SK-N-SH (cell line): Measurements from ENCODE around the gene UNC13D. TPM values are rescaled to one million over a fixed set of nuclear protein-coding genes. Genes with fewer than 3 reads are reported as not detected.

ENCODE experiments used
- CTCF ChIA-PET: fragments of 300-600, 350-600 bp; formaldehyde crosslinking; extraction: SDS; loops from one replicate; lab custom pipeline; 2021; lab: Yijun Ruan, JAX
- POLR2A ChIA-PET: fragments of 350-600 bp; sonication (Branson Sonifier 250); formaldehyde crosslinking; extraction: SDS; loops from one replicate; lab custom pipeline; 2020; ENCODE audit warnings: antibody characterized with exemption, inconsistent platforms; lab: Yijun Ruan, JAX
- DNase-seq: peaks from one replicate; pipeline ENCODE4 v3.0.0; 2012
- H2AFZ ChIP-seq: fragments of 200-600 bp; sonication (generic); 2 replicates; pipeline ENCODE4 v1.8.1; 2016; ENCODE audit warnings: antibody characterized with exemption, mild to moderate bottlenecking, low read depth
- H3F3A ChIP-seq: fragments of 200-600 bp; sonication (generic); replicated peaks from 2 replicates; pipeline ENCODE3; 2016; ENCODE audit warnings: antibody characterized with exemption, mild to moderate bottlenecking; ENCODE audit not compliant: insufficient read depth
- H3K27ac ChIP-seq, 2 experiments: fragments of 200-500 bp in 1 of 2; fragments of 200-600 bp in 1 of 2; sonication (Bioruptor generic) in 1 of 2; sonication (generic), shearing (Covaris generic) in 1 of 2; 2 replicates each; pipeline versions ENCODE4 v1.5.1 to v1.6.1; 2014 to 2016; ENCODE audit warnings: low read depth in 2 of 2, inconsistent platforms in 1 of 2, low read length in 1 of 2, mild to moderate bottlenecking in 1 of 2, mixed read lengths in 1 of 2
- H3K27me3 ChIP-seq: fragments of 200-600 bp; sonication (generic), shearing (Covaris generic); 2 replicates; pipeline ENCODE4 v1.6.1; 2016; ENCODE audit warnings: mixed run types; ENCODE audit not compliant: insufficient read depth
- H3K36me3 ChIP-seq, 2 experiments: fragments of 200-500 bp in 1 of 2; fragments of 200-600 bp in 1 of 2; sonication (Bioruptor generic) in 1 of 2; sonication (generic) in 1 of 2; replicated peaks in 1 of 2; 2 replicates each; pipeline versions ENCODE3 to v1.5.1; 2014 to 2016; ENCODE audit warnings: low read length in 1 of 2, mild to moderate bottlenecking in 1 of 2; ENCODE audit not compliant: insufficient read depth in 2 of 2, control insufficient read depth in 1 of 2
- H3K4me1 ChIP-seq, 2 experiments: fragments of 200-500 bp in 1 of 2; fragments of 200-600 bp in 1 of 2; sonication (Bioruptor generic) in 1 of 2; sonication (generic), shearing (Covaris generic) in 1 of 2; 2 replicates each; pipeline versions ENCODE4 v1.5.1 to v1.6.1; 2014 to 2016; ENCODE audit warnings: low read depth in 1 of 2, low read length in 1 of 2, mixed run types in 1 of 2; ENCODE audit not compliant: insufficient read depth in 2 of 2, control insufficient read depth in 1 of 2
- H3K4me2 ChIP-seq: fragments of 200-600 bp; sonication (generic), shearing (Covaris generic); 2 replicates; pipeline ENCODE4 v1.6.1; 2017; ENCODE audit warnings: mixed run types
- H3K4me3 ChIP-seq, 2 experiments: fragments of 200-500 bp in 1 of 2; fragments of 200-600 bp in 1 of 2; sonication (Bioruptor generic) in 1 of 2; sonication (generic), shearing (Covaris generic) in 1 of 2; 2 replicates each; pipeline versions ENCODE4 v1.5.1 to v1.8.1; 2014 to 2016; ENCODE audit warnings: low read depth in 2 of 2, inconsistent platforms in 1 of 2, low read length in 1 of 2, mild to moderate bottlenecking in 1 of 2, mixed read lengths in 1 of 2, moderate library complexity in 1 of 2
- H3K79me2 ChIP-seq: fragments of 200-600 bp; sonication (generic); 2 replicates; pipeline ENCODE4 v1.8.1; 2017; ENCODE audit warnings: mild to moderate bottlenecking; ENCODE audit not compliant: insufficient read depth
- H3K9ac ChIP-seq: fragments of 200-600 bp; sonication (generic); 2 replicates; pipeline ENCODE4 v1.6.1; 2017; ENCODE audit warnings: mixed run types
- H3K9me2 ChIP-seq: fragments of 200-600 bp; sonication (generic); 2 replicates; pipeline ENCODE4 v1.6.1; 2017; ENCODE audit warnings: mixed run types
- H3K9me3 ChIP-seq: fragments of 200-600 bp; sonication (generic); 2 replicates; pipeline ENCODE4 v1.6.1; 2017; ENCODE audit warnings: mixed run types, mild to moderate bottlenecking, moderate library complexity
- H4K20me1 ChIP-seq: fragments of 200-600 bp; sonication (generic); 2 replicates; pipeline ENCODE4 v1.6.1; 2017; ENCODE audit warnings: mild to moderate bottlenecking, mixed run types; ENCODE audit not compliant: insufficient read depth
- CHD2 ChIP-seq: fragments of 150-350 bp; IDR thresholded peaks from 2 replicates; pipeline ENCODE4 v1.6.1; 2018; ENCODE audit warnings: low read length; ENCODE audit not compliant: partially characterized antibody
- IRF3 ChIP-seq: fragments of 150-350 bp; IDR thresholded peaks from 2 replicates; pipeline ENCODE4 v1.6.1; 2016; ENCODE audit warnings: mild to moderate bottlenecking, low read depth, low read length
- MEF2A ChIP-seq: IDR thresholded peaks from 2 replicates; pipeline ENCODE4 v1.4.0; 2012; ENCODE audit warnings: low read depth, borderline replicate concordance
- MXI1 ChIP-seq: IDR thresholded peaks from 2 replicates; pipeline ENCODE4 v1.6.1; 2012; ENCODE audit warnings: mild to moderate bottlenecking, low read depth, low read length, improper control_type of control experiment
- POLR2AphosphoS5 ChIP-seq: IDR thresholded peaks from 2 replicates; pipeline ENCODE4 v1.6.1; 2012; ENCODE audit warnings: low read depth, low read length
- USF1 ChIP-seq: IDR thresholded peaks from 2 replicates; pipeline ENCODE4 v1.4.0; 2012; ENCODE audit warnings: low read depth, borderline replicate concordance
- YY1 ChIP-seq: IDR thresholded peaks from 2 replicates; pipeline ENCODE4 v1.4.0; 2012; ENCODE audit warnings: low read depth, mild to moderate bottlenecking
- ZBTB33 ChIP-seq: IDR thresholded peaks from 2 replicates; pipeline ENCODE4 v1.4.0; 2012; ENCODE audit warnings: low read depth, borderline replicate concordance
- WGBS: methylation state at CpG from one replicate; pipeline ENCODE4 v1.1.6; 2017; ENCODE audit warnings: low lambda C conversion rate; 5-methylcytosine and 5-hydroxymethylcytosine counted together
- polyA plus RNA-seq, 3 experiments: library from polyadenylated mRNA; depleted of rRNA; stranded (reverse); fragments of >200 nt; gene quantifications; 2 replicates each; pipeline ENCODE4 v1.2.3, GENCODE V29; 2012

UNC13D gene
- polyA plus RNA-seq, 1 of the 3 experiments (the other 2 are of a cell fraction): 0.99 TPM

GRCh38 chr17:75779987-75780889 lies 64.0 kb downstream of the UNC13D start:
- H3F3A ChIP-seq: peaks cover 62% of the 10 kb centered on the region
- peak overlapping the region; percentile 36; the same call in 1 of the 2 replicates for H3K4me2 ChIP-seq
- no peak for DNase-seq
- H3K36me3 ChIP-seq: peaks cover 27 to 31% of the 10 kb centered on the region in 2 experiments
- H3K9me2 ChIP-seq: no peaks in the 10 kb centered on the region
- peaks cover 43% of the 10 kb centered on the region for H4K20me1 ChIP-seq
- H3K79me2 ChIP-seq: peaks cover 34% of the 10 kb centered on the region
- TF ChIP-seq MXI1: peak; percentile 40; the same call in 1 of the 2 replicates
- TF ChIP-seq CHD2: no peak
- peak; percentile 89; the same call in 1 of the 2 replicates for TF ChIP-seq IRF3
- no peak for TF ChIP-seq POLR2AphosphoS5
- no peak for TF ChIP-seq MEF2A
- TF ChIP-seq YY1: no peak
- TF ChIP-seq USF1: no peak
- no peak for TF ChIP-seq ZBTB33
- H3K4me3 ChIP-seq: no peak overlapping the region
- peak overlapping the region; percentile 20; the same call in 1 of the 2 replicates for H3K9ac ChIP-seq
- no peaks in the 10 kb centered on the region for H3K9me3 ChIP-seq
- peak overlapping the region; percentile 45 to 86 for H3K27ac ChIP-seq
- peaks cover 18 to 26% of the 10 kb centered on the region in 2 experiments for H3K4me1 ChIP-seq
- H3K27me3 ChIP-seq: no peaks in the 10 kb centered on the region
- 20% methylated on average over 5 of the region's 5 CpGs for WGBS
- ChIA-PET POLR2A (interaction anchor here (0.6 to 4.6 kb wide), 32 partner anchors 9 to 387 kb away, joined by 3 to 38 read pairs (median 5); partner anchors contain the start of genes MRPL38, TMEM94, TRIM65 and UNC13D), CTCF (interaction anchor here (0.7 to 11.7 kb wide), 10 partner anchors 11 to 367 kb away, joined by 3 to 121 read pairs (median 4); partner anchors contain the start of gene GALK1)
- peak overlapping the region; percentile 83 for H2AFZ ChIP-seq
